HepG2 (cell line): ENCODE results near the gene CTSA. TPM values are rescaled to one million over a fixed set of nuclear protein-coding genes. Genes with fewer than 3 reads are reported as not detected.
A peak's percentile ranks its signal among the peaks of the same experiment; 100 is the strongest.

ENCODE experiments used
- FOXA3 ChIP-seq: IDR thresholded peaks from 2 replicates; pipeline ENCODE4 v1.6.1; 2016; ENCODE audit warnings: missing genetic modification reagents, missing compliant biosample characterization
- GATAD1 ChIP-seq: IDR thresholded peaks from 2 replicates; pipeline ENCODE4 v1.6.1; 2016; ENCODE audit warnings: missing genetic modification reagents, missing compliant biosample characterization
- HMGXB4 ChIP-seq, 2 experiments: sonication (generic) in 1 of 2; formaldehyde crosslinking in 1 of 2; IDR thresholded peaks; 2 replicates each; pipeline versions ENCODE4 v1.4.0 to v1.6.1; 2018 to 2020; ENCODE audit warnings: missing genetic modification reagents in 2 of 2, borderline replicate concordance in 1 of 2, low read depth in 1 of 2, mild to moderate bottlenecking in 1 of 2, missing biosample characterization in 1 of 2
- MEF2D ChIP-seq: sonication (generic); formaldehyde crosslinking; IDR thresholded peaks from 2 replicates; pipeline ENCODE4 v1.5.1; 2020; ENCODE audit warnings: mild to moderate bottlenecking, missing genetic modification reagents
- RXRA ChIP-seq: sonication (generic); formaldehyde crosslinking; IDR thresholded peaks from 2 replicates; pipeline ENCODE4 v1.5.1; 2020; ENCODE audit warnings: missing genetic modification reagents
- SALL2 ChIP-seq: sonication (generic); formaldehyde crosslinking; IDR thresholded peaks from 2 replicates; pipeline ENCODE4 v1.8.1; 2023; ENCODE audit warnings: mild to moderate bottlenecking, missing genetic modification reagents, inconsistent platforms
- TCF7L2 ChIP-seq: IDR thresholded peaks from 2 replicates; pipeline ENCODE4 v1.6.1; 2011; ENCODE audit warnings: mild to moderate bottlenecking, low read depth, low read length, moderate library complexity
- THRA ChIP-seq: sonication (generic); formaldehyde crosslinking; IDR thresholded peaks from 2 replicates; pipeline ENCODE4 v1.4.0; 2020; ENCODE audit warnings: missing genetic modification reagents, borderline replicate concordance
- TRIM24 ChIP-seq: sonication (generic); formaldehyde crosslinking; IDR thresholded peaks from 2 replicates; pipeline ENCODE4 v1.8.0; 2022; ENCODE audit warnings: mild to moderate bottlenecking, missing genetic modification reagents
- XBP1 ChIP-seq: sonication (generic); formaldehyde crosslinking; IDR thresholded peaks from 2 replicates; pipeline ENCODE4 v1.5.0; 2020; ENCODE audit warnings: missing genetic modification reagents
- ZBTB26 ChIP-seq: IDR thresholded peaks from 2 replicates; pipeline ENCODE4 v1.6.1; 2016; ENCODE audit warnings: missing compliant biosample characterization, missing genetic modification reagents, borderline replicate concordance
- ZFP37 ChIP-seq: sonication (generic); formaldehyde crosslinking; IDR thresholded peaks from 2 replicates; pipeline ENCODE4 v1.4.0; 2020; ENCODE audit warnings: missing genetic modification reagents, borderline replicate concordance
- ZFP82 ChIP-seq: sonication (generic); formaldehyde crosslinking; IDR thresholded peaks from 2 replicates; pipeline ENCODE4 v1.5.1; 2020; ENCODE audit warnings: mild to moderate bottlenecking, missing genetic modification reagents, borderline replicate concordance
- ZMAT5 ChIP-seq: sonication (generic); formaldehyde crosslinking; IDR thresholded peaks from 2 replicates; pipeline ENCODE4 v1.5.0; 2020; ENCODE audit warnings: mild to moderate bottlenecking, low read depth, missing genetic modification reagents, borderline replicate concordance
- ZNF333 ChIP-seq: sonication (generic); formaldehyde crosslinking; IDR thresholded peaks from 2 replicates; pipeline ENCODE4 v1.4.0; 2020; ENCODE audit warnings: mild to moderate bottlenecking, missing genetic modification reagents, borderline replicate concordance
- ZNF34 ChIP-seq: sonication (generic); formaldehyde crosslinking; IDR thresholded peaks from 2 replicates; pipeline ENCODE4 v1.4.0; 2020; ENCODE audit warnings: mild to moderate bottlenecking, missing genetic modification reagents, borderline replicate concordance
- ZNF414 ChIP-seq: sonication (generic); formaldehyde crosslinking; IDR thresholded peaks from 2 replicates; pipeline ENCODE4 v1.5.0; 2020; ENCODE audit warnings: missing genetic modification reagents
- ZNF441 ChIP-seq: sonication (generic); formaldehyde crosslinking; IDR thresholded peaks from 2 replicates; pipeline ENCODE4 v1.7.0; 2021; ENCODE audit warnings: missing genetic modification reagents, borderline replicate concordance
- ZNF670 ChIP-seq: sonication (generic); formaldehyde crosslinking; IDR thresholded peaks from 2 replicates; pipeline ENCODE4 v1.8.0; 2022; ENCODE audit warnings: mild to moderate bottlenecking, missing genetic modification reagents, borderline replicate concordance
- ZNF710 ChIP-seq: sonication (generic); formaldehyde crosslinking; IDR thresholded peaks from 2 replicates; pipeline ENCODE4 v1.5.0; 2020; ENCODE audit warnings: mild to moderate bottlenecking, missing genetic modification reagents, borderline replicate concordance
- ZNF724P ChIP-seq: sonication (generic); formaldehyde crosslinking; IDR thresholded peaks from 2 replicates; pipeline ENCODE4 v1.8.0; 2022; ENCODE audit warnings: missing genetic modification reagents, borderline replicate concordance
- polyA plus RNA-seq, 8 experiments: library from polyadenylated mRNA; depleted of rRNA in 3 of 8; stranded (reverse) in 7 of 8; unstranded in 1 of 8; fragments of >200 nt; fragmentation: Illumina TruSeq in 4 of 8; extraction: Trizol in 4 of 8; gene quantifications; 2 replicates each; pipeline versions ENCODE4 v1.2.1 to v1.2.3, GENCODE V29; 2011 to 2016; ENCODE audit warnings: low read depth in 4 of 8, missing spikeins in 1 of 8, mixed read lengths in 1 of 8; ENCODE audit not compliant: insufficient read depth in 1 of 8
- total RNA-seq, 5 experiments: library from RNA; depleted of rRNA; stranded (reverse); fragments of >200 nt; fragmentation: Illumina TruSeq; extraction: Trizol; gene quantifications; 2 replicates each; pipeline ENCODE4 v1.2.3, GENCODE V29; 2016; ENCODE audit warnings: low read depth in 1 of 5

The CTSA gene
- total and polyA plus RNA-seq, 2 of the 13 experiments (the other 11 are each of a cell fraction or from before 2014, with no cell fraction given): 202 to 231 TPM

- TF ChIP-seq ZNF441: no peak
- no peak for TF ChIP-seq ZNF724P (CRISPR knock-in tag)
- TF ChIP-seq ZNF34 (CRISPR knock-in tag): no peak
- TF ChIP-seq XBP1: no peak
- TF ChIP-seq ZMAT5 (CRISPR knock-in tag): no peak
- TF ChIP-seq ZNF670 (CRISPR knock-in tag): no peak
- no peak for TF ChIP-seq ZFP82 (CRISPR knock-in tag)
- TF ChIP-seq ZNF710: no peak; the same call in 1 of the 2 replicates
- no peak for TF ChIP-seq TCF7L2
- TF ChIP-seq GATAD1 (CRISPR knock-in tag): 0 out of 2 replicates have a peak, but pooled peaks have one; percentile 25
- TF ChIP-seq FOXA3 (CRISPR knock-in tag): 0 out of 2 replicates have a peak, but pooled peaks have one; percentile 32
- no peak for TF ChIP-seq MEF2D (CRISPR knock-in tag)
- TF ChIP-seq ZBTB26 (CRISPR knock-in tag): 0 out of 2 replicates have a peak, but pooled peaks have one; percentile 54
- TF ChIP-seq THRA (CRISPR knock-in tag): no peak
- TF ChIP-seq ZNF414 (CRISPR knock-in tag): no peak
- TF ChIP-seq TRIM24 (CRISPR knock-in tag): no peak
- 0 out of 2 replicates have a peak, but pooled peaks have one; percentile 10 for TF ChIP-seq SALL2 (CRISPR knock-in tag)
- TF ChIP-seq ZNF333 (CRISPR knock-in tag): no peak
- peak; percentile 59; the same call in 1 of the 2 replicates for TF ChIP-seq RXRA
- no peak for TF ChIP-seq ZFP37 (CRISPR knock-in tag)
- TF ChIP-seq HMGXB4 (CRISPR knock-in tag; IDR thresholded peaks at IDR 0.05; ENCODE audit: borderline replicate concordance in 1 of 2, low read depth in 1 of 2): no peak
Observed at GRCh38 chr20:45921337-45922189, 30.4 kb downstream of the CTSA start (continued).
